HEK293 (cell line): ENCODE measurements around the gene ARID1A.
A peak's percentile ranks its signal among the peaks of the same experiment; 100 is the strongest.

ENCODE experiments used
- CTCF ChIA-PET: fragments of 350-600 bp; formaldehyde crosslinking; extraction: SDS; loops from one replicate; lab custom pipeline; 2021; ENCODE audit warnings: antibody characterized with exemption; lab: Yijun Ruan, JAX
- POLR2A ChIA-PET: fragments of 300-600 bp; formaldehyde crosslinking; extraction: SDS; loops from one replicate; lab custom pipeline; 2020; ENCODE audit warnings: antibody characterized with exemption, inconsistent platforms; lab: Yijun Ruan, JAX
- H3K27ac ChIP-seq: fragments of 200-500 bp; sonication (Bioruptor generic); 2 replicates; pipeline ENCODE4 v1.5.1; 2014; ENCODE audit warnings: low read depth, low read length, control low read depth, inconsistent platforms; ENCODE audit errors: extremely low read depth
- H3K36me3 ChIP-seq, 2 experiments: fragments of 200-500 bp in 1 of 2; sonication (Bioruptor generic) in 1 of 2; 1 replicate in 1 of 2; 2 replicates in 1 of 2; pipeline ENCODE4 v1.5.1; 2014 to 2017; ENCODE audit warnings: inconsistent platforms in 2 of 2, low read length in 2 of 2; ENCODE audit not compliant: control insufficient read depth in 2 of 2, insufficient read depth in 1 of 2
- H3K4me1 ChIP-seq: fragments of 200-500 bp; sonication (Bioruptor generic); 2 replicates; pipeline ENCODE4 v1.5.1; 2014; ENCODE audit warnings: mild to moderate bottlenecking, low read length, inconsistent platforms; ENCODE audit not compliant: control insufficient read depth, insufficient read depth
- H3K4me3 ChIP-seq: 2 replicates; pipeline ENCODE4 v1.5.1; 2011; ENCODE audit warnings: low read depth, mild to moderate bottlenecking, control low read depth, low read length, moderate library complexity
- H3K9me3 ChIP-seq: fragments of 200-500 bp; sonication (Bioruptor generic); 2 replicates; pipeline ENCODE4 v1.5.1; 2014; ENCODE audit warnings: low read depth, low read length, inconsistent platforms; ENCODE audit not compliant: control insufficient read depth, insufficient read depth
- GLI4 ChIP-seq: fragments of 450-650 bp; formaldehyde crosslinking; IDR thresholded peaks from 2 replicates; pipeline ENCODE4 v1.5.1; 2016; ENCODE audit warnings: missing biosample characterization, missing genetic modification characterization
- GLIS2 ChIP-seq: fragments of 450-650 bp; formaldehyde crosslinking; IDR thresholded peaks from 2 replicates; pipeline ENCODE4 v1.5.1; 2016; ENCODE audit warnings: missing biosample characterization, missing genetic modification characterization
- HOXC10 ChIP-seq: sonication (generic); formaldehyde crosslinking; IDR thresholded peaks from 2 replicates; pipeline ENCODE4 v1.8.1; 2023; ENCODE audit warnings: mild to moderate bottlenecking, missing genetic modification reagents
- KLF10 ChIP-seq: fragments of 450-650 bp; IDR thresholded peaks from 2 replicates; pipeline ENCODE4 v1.5.1; 2018; ENCODE audit warnings: missing biosample characterization, mild to moderate bottlenecking, missing genetic modification characterization
- MZF1 ChIP-seq: fragments of 450-650 bp; formaldehyde crosslinking; IDR thresholded peaks from 2 replicates; pipeline ENCODE4 v1.5.1; 2017; ENCODE audit warnings: missing biosample characterization, missing genetic modification characterization, borderline replicate concordance
- SCRT1 ChIP-seq: fragments of 450-650 bp; formaldehyde crosslinking; IDR thresholded peaks from 2 replicates; pipeline ENCODE4 v1.5.1; 2016; ENCODE audit warnings: missing biosample characterization, missing genetic modification characterization, borderline replicate concordance
- WT1 ChIP-seq: fragments of 450-650 bp; formaldehyde crosslinking; IDR thresholded peaks from 2 replicates; pipeline ENCODE4 v1.5.1; 2016; ENCODE audit warnings: missing biosample characterization, missing genetic modification characterization
- ZBTB48 ChIP-seq: fragments of 450-650 bp; formaldehyde crosslinking; IDR thresholded peaks from 2 replicates; pipeline ENCODE4 v1.5.1; 2016; ENCODE audit warnings: missing biosample characterization, missing genetic modification characterization
- ZBTB8A ChIP-seq: fragments of 450-650 bp; formaldehyde crosslinking; IDR thresholded peaks from 2 replicates; pipeline ENCODE4 v1.5.1; 2016; ENCODE audit warnings: missing biosample characterization, missing genetic modification characterization
- ZIC2 ChIP-seq: fragments of 450-650 bp; formaldehyde crosslinking; IDR thresholded peaks from 2 replicates; pipeline ENCODE4 v1.5.1; 2016; ENCODE audit warnings: missing biosample characterization, missing genetic modification characterization
- ZNF121 ChIP-seq: fragments of 450-650 bp; formaldehyde crosslinking; IDR thresholded peaks from 2 replicates; pipeline ENCODE4 v1.5.1; 2016; ENCODE audit warnings: missing biosample characterization, missing genetic modification characterization
- ZNF138 ChIP-seq: fragments of 450-650 bp; formaldehyde crosslinking; IDR thresholded peaks from 2 replicates; pipeline ENCODE4 v1.5.1; 2016; ENCODE audit warnings: missing biosample characterization, missing genetic modification characterization, borderline replicate concordance
- ZNF2 ChIP-seq: fragments of 450-650 bp; formaldehyde crosslinking; IDR thresholded peaks from 2 replicates; pipeline ENCODE4 v1.5.1; 2016; ENCODE audit warnings: missing biosample characterization, missing genetic modification characterization
- ZNF211 ChIP-seq: fragments of 450-650 bp; formaldehyde crosslinking; IDR thresholded peaks from 2 replicates; pipeline ENCODE4 v1.5.1; 2016; ENCODE audit warnings: low read depth, missing biosample characterization, missing genetic modification characterization
- ZNF221 ChIP-seq: fragments of 450-650 bp; formaldehyde crosslinking; IDR thresholded peaks from 2 replicates; pipeline ENCODE4 v1.5.1; 2017; ENCODE audit warnings: missing biosample characterization, missing genetic modification characterization, borderline replicate concordance
- ZNF311 ChIP-seq: fragments of 450-650 bp; formaldehyde crosslinking; IDR thresholded peaks from 2 replicates; pipeline ENCODE4 v1.5.1; 2017; ENCODE audit warnings: missing biosample characterization, missing genetic modification characterization, borderline replicate concordance
- ZNF48 ChIP-seq: fragments of 450-650 bp; formaldehyde crosslinking; IDR thresholded peaks from 2 replicates; pipeline ENCODE4 v1.5.1; 2016; ENCODE audit warnings: missing biosample characterization, missing genetic modification characterization
- ZNF529 ChIP-seq: fragments of 450-650 bp; formaldehyde crosslinking; IDR thresholded peaks from 2 replicates; pipeline ENCODE4 v1.5.1; 2017; ENCODE audit warnings: missing genetic modification characterization, missing biosample characterization; ENCODE audit not compliant: insufficient replicate concordance
- ZNF549 ChIP-seq: fragments of 450-650 bp; IDR thresholded peaks from 2 replicates; pipeline ENCODE4 v1.5.1; 2018; ENCODE audit warnings: missing biosample characterization, missing genetic modification characterization, mild to moderate bottlenecking, inconsistent platforms, moderate library complexity
- ZNF600 ChIP-seq: fragments of 450-650 bp; formaldehyde crosslinking; IDR thresholded peaks from 2 replicates; pipeline ENCODE4 v1.5.1; 2016; ENCODE audit warnings: missing biosample characterization, missing genetic modification characterization
- ZNF785 ChIP-seq: fragments of 450-650 bp; formaldehyde crosslinking; IDR thresholded peaks from 2 replicates; pipeline ENCODE4 v1.5.1; 2016; ENCODE audit warnings: missing biosample characterization, missing genetic modification characterization
- TF ChIP-seq, protein P1 (sequence below): fragments of 450-650 bp; formaldehyde crosslinking; IDR thresholded peaks from 2 replicates; pipeline ENCODE4 v1.5.1; 2016; ENCODE audit warnings: missing biosample characterization, missing genetic modification characterization
- TF ChIP-seq, protein P2 (sequence below): fragments of 450-650 bp; formaldehyde crosslinking; IDR thresholded peaks from 2 replicates; pipeline ENCODE4 v1.5.1; 2016; ENCODE audit warnings: missing biosample characterization, missing genetic modification characterization
- TF ChIP-seq, protein P3 (sequence below): fragments of 450-650 bp; formaldehyde crosslinking; IDR thresholded peaks from 2 replicates; pipeline ENCODE4 v1.5.1; 2017; ENCODE audit warnings: missing biosample characterization, missing genetic modification characterization

Gene ARID1A

GRCh38 chr1:26721669-26722355 is 26.0 kb downstream of the ARID1A start:
- Histone ChIP-seq H3K4me3 (no peak overlapping the region), H3K36me3 (peaks cover 0 to 3% of the 10 kb centered on the region in 2 experiments; a peak in 2 of 3 replicates), H3K27ac (no peak overlapping the region), H3K9me3 (no peaks in the 10 kb centered on the region), H3K4me1 (peaks cover 13% of the 10 kb centered on the region)
- ChIA-PET CTCF (no interaction called here), POLR2A (interaction anchor here (0.6 kb wide), 1 partner anchor 14 kb away, joined by 5 read pairs; no protein-coding TSS in a partner anchor)
- TF ChIP-seq, protein P1, sequence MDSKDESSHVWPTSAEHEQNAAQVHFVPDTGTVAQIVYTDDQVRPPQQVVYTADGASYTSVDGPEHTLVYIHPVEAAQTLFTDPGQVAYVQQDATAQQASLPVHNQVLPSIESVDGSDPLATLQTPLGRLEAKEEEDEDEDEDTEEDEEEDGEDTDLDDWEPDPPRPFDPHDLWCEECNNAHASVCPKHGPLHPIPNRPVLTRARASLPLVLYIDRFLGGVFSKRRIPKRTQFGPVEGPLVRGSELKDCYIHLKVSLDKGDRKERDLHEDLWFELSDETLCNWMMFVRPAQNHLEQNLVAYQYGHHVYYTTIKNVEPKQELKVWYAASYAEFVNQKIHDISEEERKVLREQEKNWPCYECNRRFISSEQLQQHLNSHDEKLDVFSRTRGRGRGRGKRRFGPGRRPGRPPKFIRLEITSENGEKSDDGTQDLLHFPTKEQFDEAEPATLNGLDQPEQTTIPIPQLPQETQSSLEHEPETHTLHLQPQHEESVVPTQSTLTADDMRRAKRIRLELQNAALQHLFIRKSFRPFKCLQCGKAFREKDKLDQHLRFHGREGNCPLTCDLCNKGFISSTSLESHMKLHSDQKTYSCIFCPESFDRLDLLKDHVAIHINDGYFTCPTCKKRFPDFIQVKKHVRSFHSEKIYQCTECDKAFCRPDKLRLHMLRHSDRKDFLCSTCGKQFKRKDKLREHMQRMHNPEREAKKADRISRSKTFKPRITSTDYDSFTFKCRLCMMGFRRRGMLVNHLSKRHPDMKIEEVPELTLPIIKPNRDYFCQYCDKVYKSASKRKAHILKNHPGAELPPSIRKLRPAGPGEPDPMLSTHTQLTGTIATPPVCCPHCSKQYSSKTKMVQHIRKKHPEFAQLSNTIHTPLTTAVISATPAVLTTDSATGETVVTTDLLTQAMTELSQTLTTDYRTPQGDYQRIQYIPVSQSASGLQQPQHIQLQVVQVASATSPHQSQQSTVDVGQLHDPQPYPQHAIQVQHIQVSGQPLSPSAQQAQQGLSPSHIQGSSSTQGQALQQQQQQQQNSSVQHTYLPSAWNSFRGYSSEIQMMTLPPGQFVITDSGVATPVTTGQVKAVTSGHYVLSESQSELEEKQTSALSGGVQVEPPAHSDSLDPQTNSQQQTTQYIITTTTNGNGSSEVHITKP (tag by site-specific recombination): peak; percentile 17; the same call in 1 of the 2 replicates
- TF ChIP-seq GLIS2 (tag by site-specific recombination) (no peak), MZF1 (no peak), ZNF600 (peak; percentile 18; the same call in 1 of the 2 replicates)

GRCh38 chr1:26723013-26723991 is 27.5 kb downstream of the ARID1A start:
- ChIA-PET CTCF (interaction anchor here (0.6 to 2.0 kb wide), 8 partner anchors 18 to 438 kb away, joined by 3 to 8 read pairs (median 3); partner anchors contain the start of gene PIGV), POLR2A (interaction anchor here (0.9 to 1.9 kb wide), 7 partner anchors 17 to 177 kb away, joined by 4 to 16 read pairs (median 6); partner anchors contain the start of genes GPATCH3 and PIGV)
- Histone ChIP-seq H3K36me3 (peaks cover 0 to 1% of the 10 kb centered on the region in 2 experiments; a peak in 2 of 3 replicates), H3K9me3 (no peaks in the 10 kb centered on the region), H3K4me3 (no peak overlapping the region), H3K27ac (no peak overlapping the region), H3K4me1 (peaks cover 13% of the 10 kb centered on the region)
- no peak for TF ChIP-seq ZNF529 (tag by site-specific recombination)
- TF ChIP-seq, protein P2, sequence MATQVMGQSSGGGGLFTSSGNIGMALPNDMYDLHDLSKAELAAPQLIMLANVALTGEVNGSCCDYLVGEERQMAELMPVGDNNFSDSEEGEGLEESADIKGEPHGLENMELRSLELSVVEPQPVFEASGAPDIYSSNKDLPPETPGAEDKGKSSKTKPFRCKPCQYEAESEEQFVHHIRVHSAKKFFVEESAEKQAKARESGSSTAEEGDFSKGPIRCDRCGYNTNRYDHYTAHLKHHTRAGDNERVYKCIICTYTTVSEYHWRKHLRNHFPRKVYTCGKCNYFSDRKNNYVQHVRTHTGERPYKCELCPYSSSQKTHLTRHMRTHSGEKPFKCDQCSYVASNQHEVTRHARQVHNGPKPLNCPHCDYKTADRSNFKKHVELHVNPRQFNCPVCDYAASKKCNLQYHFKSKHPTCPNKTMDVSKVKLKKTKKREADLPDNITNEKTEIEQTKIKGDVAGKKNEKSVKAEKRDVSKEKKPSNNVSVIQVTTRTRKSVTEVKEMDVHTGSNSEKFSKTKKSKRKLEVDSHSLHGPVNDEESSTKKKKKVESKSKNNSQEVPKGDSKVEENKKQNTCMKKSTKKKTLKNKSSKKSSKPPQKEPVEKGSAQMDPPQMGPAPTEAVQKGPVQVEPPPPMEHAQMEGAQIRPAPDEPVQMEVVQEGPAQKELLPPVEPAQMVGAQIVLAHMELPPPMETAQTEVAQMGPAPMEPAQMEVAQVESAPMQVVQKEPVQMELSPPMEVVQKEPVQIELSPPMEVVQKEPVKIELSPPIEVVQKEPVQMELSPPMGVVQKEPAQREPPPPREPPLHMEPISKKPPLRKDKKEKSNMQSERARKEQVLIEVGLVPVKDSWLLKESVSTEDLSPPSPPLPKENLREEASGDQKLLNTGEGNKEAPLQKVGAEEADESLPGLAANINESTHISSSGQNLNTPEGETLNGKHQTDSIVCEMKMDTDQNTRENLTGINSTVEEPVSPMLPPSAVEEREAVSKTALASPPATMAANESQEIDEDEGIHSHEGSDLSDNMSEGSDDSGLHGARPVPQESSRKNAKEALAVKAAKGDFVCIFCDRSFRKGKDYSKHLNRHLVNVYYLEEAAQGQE: no peak
- TF ChIP-seq GLI4 (tag by site-specific recombination): no peak
- no peak for TF ChIP-seq ZNF785
- no peak for TF ChIP-seq ZNF549
- no peak for TF ChIP-seq ZNF48 (tag by site-specific recombination)
- TF ChIP-seq KLF10 (tag by site-specific recombination): peak; percentile 73; the same call in 1 of the 2 replicates
- no peak for TF ChIP-seq ZNF121 (tag by site-specific recombination)
- TF ChIP-seq ZNF221: no peak
- TF ChIP-seq ZNF211 (tag by site-specific recombination): no peak
- no peak for TF ChIP-seq ZNF311 (tag by site-specific recombination)
- TF ChIP-seq ZNF2 (tag by site-specific recombination): no peak
- TF ChIP-seq WT1 (tag by site-specific recombination): no peak
- no peak for TF ChIP-seq ZNF138
- peak; percentile 90 for TF ChIP-seq ZIC2
- no peak for TF ChIP-seq HOXC10 (CRISPR knock-in tag)
- TF ChIP-seq, protein P3, sequence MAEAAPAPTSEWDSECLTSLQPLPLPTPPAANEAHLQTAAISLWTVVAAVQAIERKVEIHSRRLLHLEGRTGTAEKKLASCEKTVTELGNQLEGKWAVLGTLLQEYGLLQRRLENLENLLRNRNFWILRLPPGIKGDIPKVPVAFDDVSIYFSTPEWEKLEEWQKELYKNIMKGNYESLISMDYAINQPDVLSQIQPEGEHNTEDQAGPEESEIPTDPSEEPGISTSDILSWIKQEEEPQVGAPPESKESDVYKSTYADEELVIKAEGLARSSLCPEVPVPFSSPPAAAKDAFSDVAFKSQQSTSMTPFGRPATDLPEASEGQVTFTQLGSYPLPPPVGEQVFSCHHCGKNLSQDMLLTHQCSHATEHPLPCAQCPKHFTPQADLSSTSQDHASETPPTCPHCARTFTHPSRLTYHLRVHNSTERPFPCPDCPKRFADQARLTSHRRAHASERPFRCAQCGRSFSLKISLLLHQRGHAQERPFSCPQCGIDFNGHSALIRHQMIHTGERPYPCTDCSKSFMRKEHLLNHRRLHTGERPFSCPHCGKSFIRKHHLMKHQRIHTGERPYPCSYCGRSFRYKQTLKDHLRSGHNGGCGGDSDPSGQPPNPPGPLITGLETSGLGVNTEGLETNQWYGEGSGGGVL: peak; percentile 53; the same call in 1 of the 2 replicates
- no peak for TF ChIP-seq SCRT1
- TF ChIP-seq ZBTB8A (tag by site-specific recombination): peak; percentile 71
- peak; percentile 62 for TF ChIP-seq ZBTB48 (tag by site-specific recombination)
